HepG2 (cell line): Measurements from ENCODE around the gene HMGN4.

ENCODE experiments used
- ASH2L ChIP-seq: fragments of 300-600, 200-600 bp; sonication (generic); IDR thresholded peaks from 2 replicates; pipeline ENCODE4 v1.7.0; 2017; ENCODE audit warnings: low read depth, mild to moderate bottlenecking, moderate library complexity, mixed read lengths, low read length; ENCODE audit not compliant: insufficient read length
- FOXA1 ChIP-seq, 2 experiments: fragments of 450-650 bp in 1 of 2; sonication (generic) in 1 of 2; formaldehyde crosslinking in 1 of 2; IDR thresholded peaks; 2 replicates each; pipeline versions ENCODE4 v1.4.0 to v1.6.1; 2016 to 2020; ENCODE audit warnings: missing genetic modification reagents in 1 of 2
- HNRNPH1 ChIP-seq: fragments of 200-400 bp; formaldehyde crosslinking; optimal IDR thresholded peaks from 2 replicates; pipeline ENCODE3; 2017; ENCODE audit warnings: mild to moderate bottlenecking, low read depth, low read length
- KAT2B ChIP-seq: fragments of 150-350 bp; IDR thresholded peaks from 2 replicates; pipeline ENCODE4 v1.6.1; 2014; ENCODE audit warnings: low read depth, low read length, borderline replicate concordance
- MAFF ChIP-seq: IDR thresholded peaks from 2 replicates; pipeline ENCODE4 v1.6.1; 2011; ENCODE audit warnings: low read depth, low read length, improper control_type of control experiment
- POLR2AphosphoS5 ChIP-seq: IDR thresholded peaks from 2 replicates; pipeline ENCODE4 v1.6.1; 2012; ENCODE audit warnings: low read depth, low read length
- TARDBP ChIP-seq: sonication (generic); formaldehyde crosslinking; IDR thresholded peaks from 2 replicates; pipeline ENCODE4 v1.8.0; 2022; ENCODE audit warnings: mild to moderate bottlenecking, missing genetic modification reagents
- U2AF1 ChIP-seq: fragments of 200-400 bp; formaldehyde crosslinking; optimal IDR thresholded peaks from 2 replicates; pipeline ENCODE3; 2017; ENCODE audit warnings: mild to moderate bottlenecking, low read depth, low read length
- USF2 ChIP-seq, 2 experiments: sonication (generic) in 1 of 2; formaldehyde crosslinking in 1 of 2; IDR thresholded peaks; 2 replicates each; pipeline versions ENCODE4 v1.5.1 to v1.6.1; 2011 to 2020; ENCODE audit warnings: borderline replicate concordance in 1 of 2, low read depth in 1 of 2, low read length in 1 of 2, mild to moderate bottlenecking in 1 of 2, missing genetic modification reagents in 1 of 2, moderate library complexity in 1 of 2
- ZNF253 ChIP-seq: sonication (generic); formaldehyde crosslinking; IDR thresholded peaks from 2 replicates; pipeline ENCODE4 v1.8.0; 2022; ENCODE audit warnings: mild to moderate bottlenecking, missing genetic modification reagents, borderline replicate concordance

DNA sequence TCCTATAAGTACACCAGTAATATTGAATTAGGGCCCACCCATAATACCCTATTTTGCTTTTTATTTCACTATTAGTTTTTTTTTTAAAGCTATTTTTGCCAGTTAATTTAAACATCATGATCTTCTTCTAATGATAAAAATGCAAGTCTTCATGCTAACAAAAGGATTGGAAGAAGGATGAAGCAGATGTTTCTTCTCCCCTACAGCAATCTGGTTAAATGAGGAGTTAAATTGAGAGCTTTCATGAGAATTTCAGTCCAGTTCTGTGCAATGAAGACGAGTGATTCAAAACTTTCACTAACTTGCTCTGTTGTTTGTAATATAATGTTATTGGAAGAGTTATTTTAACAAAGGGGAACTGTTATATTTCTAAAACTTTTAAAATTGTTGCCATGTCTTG, 3.4 kb downstream of the HMGN4 start:
- no peak for TF ChIP-seq U2AF1
- TF ChIP-seq POLR2AphosphoS5, result no peak
- TF ChIP-seq HNRNPH1, result no peak
- TF ChIP-seq USF2 (IDR thresholded peaks at IDR 0.05; ENCODE audit: low read depth, low read length), result no peak
- no peak for TF ChIP-seq USF2 (CRISPR knock-in tag; IDR thresholded peaks at IDR 0.05; ENCODE audit: borderline replicate concordance)
- no peak for TF ChIP-seq ASH2L
- TF ChIP-seq KAT2B, result no peak
- TF ChIP-seq TARDBP, result no peak
- TF ChIP-seq MAFF, result no peak
- TF ChIP-seq ZNF253 (CRISPR knock-in tag), result no peak
- no peak for TF ChIP-seq FOXA1 (IDR thresholded peaks at IDR 0.05)
- no peak for TF ChIP-seq FOXA1 (CRISPR knock-in tag; IDR thresholded peaks at IDR 0.05)
